Measurements from ENCODE around the gene MITF.

DNA sequence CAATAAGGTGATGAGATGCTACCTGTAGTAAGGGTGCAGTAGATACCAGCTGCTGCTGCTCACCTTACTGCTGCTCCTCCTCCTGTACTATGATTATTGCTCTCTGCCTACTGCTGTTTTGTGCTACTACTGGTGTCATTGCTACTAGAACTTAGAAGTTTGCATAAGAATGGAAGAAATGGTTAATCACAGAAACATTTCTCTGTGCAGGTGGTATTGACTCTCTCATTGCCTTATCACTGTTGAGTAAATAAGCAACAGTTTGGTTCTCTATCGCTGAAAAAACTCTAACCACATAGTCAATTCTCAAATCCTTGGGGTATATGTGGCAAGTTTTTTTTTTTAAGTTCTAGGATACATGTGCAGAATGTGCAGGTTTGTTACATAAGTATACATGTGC, 16.5 kb downstream of the MITF start:
- TF ChIP-seq, protein P1, sequence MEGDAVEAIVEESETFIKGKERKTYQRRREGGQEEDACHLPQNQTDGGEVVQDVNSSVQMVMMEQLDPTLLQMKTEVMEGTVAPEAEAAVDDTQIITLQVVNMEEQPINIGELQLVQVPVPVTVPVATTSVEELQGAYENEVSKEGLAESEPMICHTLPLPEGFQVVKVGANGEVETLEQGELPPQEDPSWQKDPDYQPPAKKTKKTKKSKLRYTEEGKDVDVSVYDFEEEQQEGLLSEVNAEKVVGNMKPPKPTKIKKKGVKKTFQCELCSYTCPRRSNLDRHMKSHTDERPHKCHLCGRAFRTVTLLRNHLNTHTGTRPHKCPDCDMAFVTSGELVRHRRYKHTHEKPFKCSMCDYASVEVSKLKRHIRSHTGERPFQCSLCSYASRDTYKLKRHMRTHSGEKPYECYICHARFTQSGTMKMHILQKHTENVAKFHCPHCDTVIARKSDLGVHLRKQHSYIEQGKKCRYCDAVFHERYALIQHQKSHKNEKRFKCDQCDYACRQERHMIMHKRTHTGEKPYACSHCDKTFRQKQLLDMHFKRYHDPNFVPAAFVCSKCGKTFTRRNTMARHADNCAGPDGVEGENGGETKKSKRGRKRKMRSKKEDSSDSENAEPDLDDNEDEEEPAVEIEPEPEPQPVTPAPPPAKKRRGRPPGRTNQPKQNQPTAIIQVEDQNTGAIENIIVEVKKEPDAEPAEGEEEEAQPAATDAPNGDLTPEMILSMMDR (IDR thresholded peaks at IDR 0.05; ENCODE audit: insufficient read depth, low read length): no peak
- TF ChIP-seq GABPA (IDR thresholded peaks at IDR 0.05; ENCODE audit: low read depth): no peak
